Body of pancreas (tissue), 4 donors: ENCODE data around the gene PM20D2. TPM values are rescaled to one million over a fixed set of nuclear protein-coding genes. Genes with fewer than 3 reads are reported as not detected.

Experiments
- ATAC-seq: fragments of 150-250 bp; one replicate; pipeline ENCODE4 v1.9.1; 2016
- DNase-seq, 4 donors: peaks; one replicate each; pipeline ENCODE4 v3.0.0-alpha.2; 2019
- H3K27ac ChIP-seq, 4 donors: fragments of 200-600 bp; sonication (generic); 1 replicate in 3 of 4; 2 replicates in 1 of 4; pipeline versions ENCODE4 v1.5.1 to v1.6.1; 2016 to 2019; ENCODE audit warnings: mild to moderate bottlenecking in 1 of 4, mixed read lengths in 1 of 4, moderate library complexity in 1 of 4
- H3K27me3 ChIP-seq, 2 donors: fragments of 200-600 bp; sonication (generic); one replicate each; pipeline ENCODE4 v1.6.0; 2016; ENCODE audit warnings: mild to moderate bottlenecking in 1 of 2
- H3K36me3 ChIP-seq, 2 donors: fragments of 200-600 bp; sonication (generic); replicated peaks in 1 of 2; 2 replicates each; pipeline ENCODE4 v1.5.1; 2016; ENCODE audit warnings: low read depth in 2 of 2; ENCODE audit not compliant: insufficient read depth in 1 of 2
- H3K4me1 ChIP-seq: fragments of 200-600 bp; sonication (generic); one replicate; pipeline ENCODE4 v1.6.0; 2016
- H3K4me3 ChIP-seq, 2 donors: fragments of 200-600 bp; sonication (generic); 1 replicate in 1 of 2; 2 replicates in 1 of 2; pipeline ENCODE4 v1.5.1; 2016 to 2019
- H3K9me3 ChIP-seq, 3 donors: fragments of 200-600 bp; sonication (generic); 1 replicate in 2 of 3; 2 replicates in 1 of 3; pipeline ENCODE4 v1.5.1; 2016
- POLR2A ChIP-seq, 3 donors: fragments of 450-650 bp; IDR thresholded peaks; one replicate each; pipeline ENCODE4 v1.6.1; 2016; ENCODE audit warnings: antibody characterized with exemption in 3 of 3, mild to moderate bottlenecking in 2 of 3
- WGBS, 2 donors: methylation state at CpG; one replicate each; pipeline ENCODE4 v1.1.5; 2017; 5-methylcytosine and 5-hydroxymethylcytosine counted together
- intact Hi-C: fragments of 100-400 bp; cut with DNase I; formaldehyde crosslinking; loops from one replicate; pipeline ENCODE4 v1.15.1; 2023
- total RNA-seq, 2 donors: library from RNA; depleted of rRNA; stranded (reverse); fragments of >200 nt; gene quantifications; one replicate each; pipeline ENCODE4 v1.1.0, GENCODE V29; 2016
- TF ChIP-seq, protein P1 (sequence below), 7 experiments: fragments of 450-650 bp in 4 of 7; fragments of 200-600 bp in 3 of 7; sonication (generic) in 3 of 7; IDR thresholded peaks; one replicate each; pipeline ENCODE4 v1.5.1; 2016 to 2019; ENCODE audit warnings: antibody characterized with exemption in 7 of 7

Gene PM20D2
- total RNA-seq, 2 donors from 2014 or later = 10.5 to 15.3 TPM

DNA sequence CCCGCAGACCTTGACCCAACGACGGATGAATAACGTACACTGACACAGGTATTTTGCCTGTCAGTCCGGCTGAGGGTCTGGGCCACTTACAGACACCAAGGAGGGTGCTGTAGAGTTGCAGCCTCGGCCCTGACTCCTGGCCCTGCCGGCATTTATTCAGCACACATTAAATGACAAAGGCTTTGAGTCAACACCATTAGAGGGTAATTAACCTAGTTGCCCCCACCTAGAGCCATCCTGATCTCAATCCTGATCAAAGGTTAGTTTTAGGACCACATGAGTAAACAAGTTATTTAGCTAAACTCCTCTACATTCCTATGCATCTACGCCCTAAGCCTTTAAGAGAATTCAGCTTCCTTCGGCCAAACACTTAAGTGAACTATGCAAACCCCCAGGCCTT lies 11.9 kb upstream of the PM20D2 start:
- no peak for ATAC-seq
- Histone ChIP-seq H3K4me1 (no peaks in the 10 kb centered on the region), H3K4me3 (no peak overlapping the region), H3K27ac (no peak overlapping the region), H3K36me3 (no peaks in the 10 kb centered on the region), H3K27me3 (no peaks in the 10 kb centered on the region), H3K9me3 (no peaks in the 10 kb centered on the region)
- no peak for TF ChIP-seq POLR2A (IDR thresholded peaks at IDR 0.05)
- TF ChIP-seq, protein P1, sequence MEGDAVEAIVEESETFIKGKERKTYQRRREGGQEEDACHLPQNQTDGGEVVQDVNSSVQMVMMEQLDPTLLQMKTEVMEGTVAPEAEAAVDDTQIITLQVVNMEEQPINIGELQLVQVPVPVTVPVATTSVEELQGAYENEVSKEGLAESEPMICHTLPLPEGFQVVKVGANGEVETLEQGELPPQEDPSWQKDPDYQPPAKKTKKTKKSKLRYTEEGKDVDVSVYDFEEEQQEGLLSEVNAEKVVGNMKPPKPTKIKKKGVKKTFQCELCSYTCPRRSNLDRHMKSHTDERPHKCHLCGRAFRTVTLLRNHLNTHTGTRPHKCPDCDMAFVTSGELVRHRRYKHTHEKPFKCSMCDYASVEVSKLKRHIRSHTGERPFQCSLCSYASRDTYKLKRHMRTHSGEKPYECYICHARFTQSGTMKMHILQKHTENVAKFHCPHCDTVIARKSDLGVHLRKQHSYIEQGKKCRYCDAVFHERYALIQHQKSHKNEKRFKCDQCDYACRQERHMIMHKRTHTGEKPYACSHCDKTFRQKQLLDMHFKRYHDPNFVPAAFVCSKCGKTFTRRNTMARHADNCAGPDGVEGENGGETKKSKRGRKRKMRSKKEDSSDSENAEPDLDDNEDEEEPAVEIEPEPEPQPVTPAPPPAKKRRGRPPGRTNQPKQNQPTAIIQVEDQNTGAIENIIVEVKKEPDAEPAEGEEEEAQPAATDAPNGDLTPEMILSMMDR (IDR thresholded peaks at IDR 0.05) = no peak
- intact Hi-C loops = no loop called here
- 88 to 90% methylated on average over 9 of the region's 9 CpGs for WGBS, 2 donors
- DNase-seq = no peak

DNA sequence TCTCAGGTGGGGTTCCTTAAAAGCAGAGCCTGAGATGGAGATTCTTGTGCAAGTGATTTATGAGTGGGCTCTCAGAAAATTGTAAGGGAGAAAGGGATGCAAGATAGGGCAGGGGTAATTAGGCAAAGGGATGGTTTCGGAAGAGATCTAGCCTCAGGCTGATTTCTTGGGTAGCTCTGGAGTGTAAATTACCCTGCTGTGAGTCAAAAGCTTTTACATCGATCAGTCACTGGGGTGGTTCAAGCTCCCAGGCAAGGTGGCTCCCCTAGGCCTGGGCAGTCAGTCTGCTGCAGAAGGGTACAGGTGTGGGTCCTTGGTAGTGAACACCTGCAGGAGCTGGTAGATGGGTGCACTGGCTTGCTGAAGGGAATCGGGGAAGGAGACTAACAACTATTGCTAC lies 11.1 kb upstream of the PM20D2 start:
- H3K4me1 ChIP-seq = peaks cover 6% of the 10 kb centered on the region
- H3K4me3 ChIP-seq = no peak overlapping the region
- no peak overlapping the region for H3K27ac ChIP-seq
- ATAC-seq = no peak
- H3K27me3 ChIP-seq = no peaks in the 10 kb centered on the region
- intact Hi-C loops = no loop called here
- H3K36me3 ChIP-seq = no peaks in the 10 kb centered on the region
- TF ChIP-seq, protein P1 (IDR thresholded peaks at IDR 0.05) = no peak
- no peak for TF ChIP-seq POLR2A (IDR thresholded peaks at IDR 0.05)
- 92% methylated on average over 3 of the region's 3 CpGs for WGBS, 2 donors
- no peaks in the 10 kb centered on the region for H3K9me3 ChIP-seq
- no peak for DNase-seq

DNA sequence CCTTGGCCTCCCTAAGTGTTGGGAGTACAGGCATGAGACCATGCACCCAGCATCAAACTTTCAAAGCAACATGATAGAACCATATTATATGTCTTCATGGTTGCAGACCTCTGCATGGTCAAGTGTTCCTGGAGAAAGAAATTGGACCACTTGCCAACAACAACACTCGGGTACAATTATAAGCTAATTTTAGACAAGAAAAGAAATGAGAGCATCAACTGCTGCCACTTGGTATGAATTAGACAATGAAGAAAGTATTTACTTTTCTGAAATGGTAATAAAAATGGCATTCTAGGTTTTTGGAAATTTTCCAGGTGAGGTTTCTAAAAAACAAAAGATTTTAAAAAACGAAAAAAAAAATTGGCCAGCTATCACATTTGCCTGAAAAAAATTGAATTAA lies 7.7 kb upstream of the PM20D2 start:
- WGBS, 2 donors = 67% methylated on average over 2 of the region's 2 CpGs
- no peaks in the 10 kb centered on the region for H3K9me3 ChIP-seq

DNA sequence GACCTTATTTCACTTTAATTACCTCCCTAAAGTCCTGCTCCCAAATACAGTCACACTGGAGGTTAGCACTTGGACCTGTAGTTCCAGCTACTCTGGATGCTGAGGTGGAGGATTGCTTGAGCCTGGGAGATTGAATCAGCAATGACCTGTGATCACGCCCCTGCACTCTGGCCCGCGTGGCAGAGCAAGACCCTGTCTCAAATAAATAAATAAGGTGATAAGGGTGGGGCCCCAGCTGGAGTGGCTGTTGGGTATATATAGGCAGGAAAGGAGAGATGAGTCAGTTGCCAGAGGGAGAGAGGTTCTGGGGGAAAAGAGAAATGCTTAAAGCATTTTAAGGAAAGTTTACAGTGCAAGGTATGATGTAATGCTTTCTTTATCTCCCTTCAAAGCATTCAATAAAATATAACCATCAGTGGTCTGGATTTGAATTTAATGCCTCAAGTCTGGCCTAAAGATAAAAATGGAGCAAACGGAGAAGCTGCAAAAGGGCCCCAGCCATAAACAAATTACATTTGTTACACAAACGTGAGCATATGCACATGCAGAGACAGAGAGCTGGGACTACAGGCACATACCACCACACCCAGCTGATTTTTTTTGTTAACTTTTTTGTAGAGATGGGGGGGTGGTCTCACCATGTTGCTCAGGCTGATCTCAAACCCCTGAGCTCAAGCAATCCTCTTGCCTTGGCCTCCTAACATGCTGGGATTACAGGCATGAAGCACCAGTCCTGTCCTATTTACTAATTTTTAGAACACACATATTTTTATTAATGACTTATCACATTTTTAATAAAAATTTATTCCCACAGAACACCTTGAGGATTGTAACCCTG lies 6.1 kb upstream of the PM20D2 start:
- Histone ChIP-seq H3K27ac (peak overlapping the region in 2 of 4 donors; percentile 21 to 48), H3K27me3 (no peaks in the 10 kb centered on the region), H3K4me1 (peaks cover 18% of the 10 kb centered on the region), H3K4me3 (no peak overlapping the region), H3K9me3 (no peaks in the 10 kb centered on the region), H3K36me3 (no peaks in the 10 kb centered on the region)
- 58 to 61% methylated on average over 5 of the region's 5 CpGs for WGBS, 2 donors
- intact Hi-C loops = no loop called here
- ATAC-seq (no peak), DNase-seq (no peak)
- TF ChIP-seq, protein P1 (IDR thresholded peaks at IDR 0.05) = no peak
- no peak for TF ChIP-seq POLR2A (IDR thresholded peaks at IDR 0.05)

More for the DNA sequence above, 7.7 kb upstream of the PM20D2 start:
- no peak for ATAC-seq
- TF ChIP-seq POLR2A (IDR thresholded peaks at IDR 0.05) = no peak
- TF ChIP-seq, protein P1 (IDR thresholded peaks at IDR 0.05) = no peak
- intact Hi-C loops = no loop called here
- H3K36me3 ChIP-seq = no peaks in the 10 kb centered on the region
- no peaks in the 10 kb centered on the region for H3K27me3 ChIP-seq
- H3K4me1 ChIP-seq = peaks cover 18% of the 10 kb centered on the region
- DNase-seq = no peak
- H3K27ac ChIP-seq = no peak overlapping the region
- H3K4me3 ChIP-seq = no peak overlapping the region
